ENCODE measurements around the gene SLC19A3. TPM values are rescaled to one million over a fixed set of nuclear protein-coding genes. Genes with fewer than 3 reads are reported as not detected.

Gene SLC19A3
- total and polyA plus RNA-seq, 2 donors (not counting 3 experiments of a cell fraction or from before 2014, with no cell fraction given): 0.01 TPM; not detected in 1

DNA sequence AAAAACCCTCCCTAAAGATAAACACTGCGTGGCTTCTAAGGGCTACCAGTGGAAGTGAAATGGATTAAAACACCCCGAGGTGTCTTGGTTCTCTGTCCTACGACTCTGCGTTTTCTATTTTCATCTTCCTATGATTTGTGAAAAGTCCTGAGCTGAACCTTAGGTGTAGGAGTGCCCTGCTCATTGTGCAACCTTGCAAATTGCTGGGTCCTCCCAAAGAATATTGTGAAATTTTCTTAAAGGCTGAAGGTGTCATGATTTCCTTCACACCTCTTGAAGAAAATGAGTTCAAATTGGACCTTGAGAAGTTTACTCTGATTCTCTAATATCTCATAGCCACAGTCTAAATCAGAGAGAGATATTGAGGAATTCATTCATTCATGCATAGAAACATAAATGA, 1.8 kb upstream of the SLC19A3 start:
- CTCF ChIA-PET: no interaction called here
- TF ChIP-seq MYC (IDR thresholded peaks at IDR 0.05; ENCODE audit: low read depth, low read length): no peak
- TF ChIP-seq GATA2 (IDR thresholded peaks at IDR 0.05; ENCODE audit: insufficient read depth, insufficient read length, low read depth, low read length): no peak
- no peak for TF ChIP-seq POLR2A (IDR thresholded peaks at IDR 0.05; ENCODE audit: low read depth, low read length)
- TF ChIP-seq EZH2 (IDR thresholded peaks at IDR 0.05; ENCODE audit: borderline replicate concordance, low read depth, low read length, severe bottlenecking): no peak
- TF ChIP-seq, protein P1, sequence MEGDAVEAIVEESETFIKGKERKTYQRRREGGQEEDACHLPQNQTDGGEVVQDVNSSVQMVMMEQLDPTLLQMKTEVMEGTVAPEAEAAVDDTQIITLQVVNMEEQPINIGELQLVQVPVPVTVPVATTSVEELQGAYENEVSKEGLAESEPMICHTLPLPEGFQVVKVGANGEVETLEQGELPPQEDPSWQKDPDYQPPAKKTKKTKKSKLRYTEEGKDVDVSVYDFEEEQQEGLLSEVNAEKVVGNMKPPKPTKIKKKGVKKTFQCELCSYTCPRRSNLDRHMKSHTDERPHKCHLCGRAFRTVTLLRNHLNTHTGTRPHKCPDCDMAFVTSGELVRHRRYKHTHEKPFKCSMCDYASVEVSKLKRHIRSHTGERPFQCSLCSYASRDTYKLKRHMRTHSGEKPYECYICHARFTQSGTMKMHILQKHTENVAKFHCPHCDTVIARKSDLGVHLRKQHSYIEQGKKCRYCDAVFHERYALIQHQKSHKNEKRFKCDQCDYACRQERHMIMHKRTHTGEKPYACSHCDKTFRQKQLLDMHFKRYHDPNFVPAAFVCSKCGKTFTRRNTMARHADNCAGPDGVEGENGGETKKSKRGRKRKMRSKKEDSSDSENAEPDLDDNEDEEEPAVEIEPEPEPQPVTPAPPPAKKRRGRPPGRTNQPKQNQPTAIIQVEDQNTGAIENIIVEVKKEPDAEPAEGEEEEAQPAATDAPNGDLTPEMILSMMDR (IDR thresholded peaks at IDR 0.05; ENCODE audit: extremely low read depth in 1 of 2, insufficient read depth in 1 of 2, low read depth in 1 of 2, low read length in 2 of 2): no peak
- TF ChIP-seq JUN (IDR thresholded peaks at IDR 0.05; ENCODE audit: borderline replicate concordance, insufficient read depth, insufficient read length, low read depth): no peak
- TF ChIP-seq FOS (IDR thresholded peaks at IDR 0.05; ENCODE audit: borderline replicate concordance, insufficient read depth, low read length): no peak
- FAIRE-seq: no peak

More for the DNA sequence above, 1.8 kb upstream of the SLC19A3 start:
- no peak overlapping the region for H3K4me3 ChIP-seq (replicated peaks in 1 of 3; ENCODE audit: insufficient read depth in 1 of 3, low read depth in 1 of 3, low read length in 3 of 3)
- no peak overlapping the region for H2AFZ ChIP-seq (ENCODE audit: low read depth, low read length)
- no peaks in the 10 kb centered on the region for H3K9me3 ChIP-seq (replicated peaks; ENCODE audit: control insufficient read depth, insufficient read depth, low read length)
- H3K4me2 ChIP-seq (ENCODE audit: insufficient read depth, low read length): no peak overlapping the region
- no TSS peak for BruUV-seq (replicated peaks)
- dilution Hi-C loops (cut with MboI; ENCODE audit: extremely low pct_ligation_motif_present, low sequenced_read_pairs): no loop called here
- H3K4me1 ChIP-seq (ENCODE audit: control insufficient read depth, extremely low read depth, insufficient read depth, low read length): no peaks in the 10 kb centered on the region
- POLR2A ChIA-PET: no interaction called here
- DNase-seq (ENCODE audit: low read depth, low spot score): no peak
- peaks cover 0 to 2% of the 10 kb centered on the region in 2 experiments for H3K27me3 ChIP-seq (ENCODE audit: control insufficient read depth in 2 of 2, insufficient read depth in 2 of 2, low read length in 2 of 2)
- no peaks in the 10 kb centered on the region for H3K36me3 ChIP-seq (ENCODE audit: control insufficient read depth in 2 of 2, extremely low read depth in 1 of 2, insufficient read depth in 2 of 2, low read length in 2 of 2)
- no peak overlapping the region for H3K9ac ChIP-seq (replicated peaks; ENCODE audit: extremely low read depth, insufficient read depth, low read length)
- no peaks in the 10 kb centered on the region for H3K9me1 ChIP-seq (replicated peaks; ENCODE audit: control insufficient read depth, extremely low read depth, insufficient read depth, low read length)
- no peak overlapping the region for H3K27ac ChIP-seq (ENCODE audit: insufficient read depth, low read depth, low read length)
- no peaks in the 10 kb centered on the region for H4K20me1 ChIP-seq (replicated peaks; ENCODE audit: control insufficient read depth, extremely low read depth, insufficient read depth, low read length)
- no peaks in the 10 kb centered on the region for H3K79me2 ChIP-seq (ENCODE audit: control insufficient read depth, insufficient read depth, low read length)
- intact Hi-C loops (cut with micrococcal nuclease): no loop called here

Data from endothelial cell of umbilical vein (primary cell).